ENCODE measurements around the gene GPSM1. TPM values are rescaled to one million over a fixed set of nuclear protein-coding genes. Genes with fewer than 3 reads are reported as not detected.

The GPSM1 gene
- total RNA-seq, 1 experiment from 2014 or later = 26.4 TPM

GRCh38 chr9:136391737-136392537 lies 64.6 kb downstream of the GPSM1 start:
- Histone ChIP-seq H3K36me3 (ENCODE audit: control insufficient read depth in 1 of 2, insufficient read depth in 2 of 2, low read length in 2 of 2) (peaks cover 50 to 66% of the 10 kb centered on the region in 2 experiments), H3K4me1 (ENCODE audit: control insufficient read depth in 1 of 2, insufficient read depth in 2 of 2, low read length in 2 of 2) (no peaks in the 10 kb centered on the region), H3K9me3 (ENCODE audit: control insufficient read depth in 1 of 2, insufficient read depth in 1 of 2, low read depth in 1 of 2, low read length in 2 of 2) (no peaks in the 10 kb centered on the region), H3K9me2 (ENCODE audit: insufficient read depth) (no peaks in the 10 kb centered on the region), H3K27me3 (ENCODE audit: insufficient read depth, low read length) (no peaks in the 10 kb centered on the region), H3K9ac (ENCODE audit: low read length) (no peak overlapping the region), H3K27ac (ENCODE audit: low read depth, low read length) (no peak overlapping the region), H4K20me1 (ENCODE audit: insufficient read depth) (no peaks in the 10 kb centered on the region), H3K79me2 (ENCODE audit: insufficient read depth, low read length) (peaks cover 33% of the 10 kb centered on the region; the same call in 1 of the 2 replicates), H3K4me3 (replicated peaks in 1 of 2; ENCODE audit: low read depth in 1 of 2, low read length in 2 of 2) (no peak overlapping the region), H3K4me2 (ENCODE audit: low read length) (no peak overlapping the region), H2AFZ (ENCODE audit: low read depth, low read length, poor library complexity, severe bottlenecking) (no peak overlapping the region)
- RAD21 ChIA-PET (ENCODE audit: low non-redundant PET in 1 of 2, low total read pairs in 2 of 2, uncharacterized antibody in 2 of 2, unreplicated experiment in 2 of 2) = no interaction called here
- CTCF ChIA-PET = no interaction called here
- no peak for DNase-seq (ENCODE audit: low read depth, low spot score)
- no TSS peak for BruUV-seq (replicated peaks)
- POLR2A ChIA-PET = no interaction called here
- intact Hi-C loops (cut with micrococcal nuclease) = no loop called here
- TF ChIP-seq POLR2AphosphoS5 (IDR thresholded peaks at IDR 0.05; ENCODE audit: low read depth, low read length) = no peak
- ATAC-seq = no peak

DNA sequence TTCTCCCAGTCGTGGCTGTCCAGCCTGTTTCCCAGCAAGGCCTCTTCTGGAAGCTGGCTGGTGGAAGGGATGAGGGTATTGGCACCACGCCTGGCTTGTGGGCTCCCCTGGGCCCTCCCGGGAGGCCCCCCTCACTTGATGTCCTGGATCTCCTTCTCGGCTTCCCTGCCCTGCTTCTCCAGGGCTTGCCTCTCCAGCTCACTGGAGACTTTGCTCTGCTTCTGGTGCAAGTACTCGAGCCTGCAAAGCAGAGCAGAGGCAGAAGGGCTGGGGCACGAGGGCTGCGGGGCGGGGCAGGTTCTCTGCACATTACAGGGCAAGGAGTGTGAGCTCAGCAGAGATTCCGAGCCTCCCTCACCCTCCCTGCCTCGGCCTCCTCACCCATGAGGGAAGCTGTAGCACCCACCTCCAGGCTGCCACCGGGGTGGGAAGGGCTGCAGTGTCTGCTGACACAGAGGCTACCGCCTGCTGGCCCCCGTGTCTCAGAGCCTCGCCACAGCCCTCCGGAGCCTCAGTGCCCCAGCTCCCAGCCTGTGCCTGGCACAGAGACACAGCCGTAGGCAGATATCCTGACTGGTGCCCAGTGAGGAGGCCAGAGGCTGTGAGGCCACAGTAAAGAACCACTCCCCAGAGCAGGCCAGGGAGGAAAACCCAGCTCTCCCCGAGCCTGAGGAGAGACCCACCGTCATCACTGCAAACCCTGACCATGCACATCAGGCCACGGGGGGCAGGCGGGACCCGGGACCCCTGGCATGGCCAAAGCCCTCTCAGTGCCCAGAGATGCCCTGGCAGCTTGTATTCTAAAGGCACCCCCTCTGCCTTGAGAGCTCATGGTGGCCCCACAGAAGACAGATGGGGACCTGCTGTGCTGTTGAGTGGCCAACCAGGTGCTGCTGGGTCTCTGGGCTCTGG lies 65.5 kb downstream of the GPSM1 start:
- Histone ChIP-seq H3K4me1 (ENCODE audit: control insufficient read depth in 1 of 2, insufficient read depth in 2 of 2, low read length in 2 of 2) (no peaks in the 10 kb centered on the region), H3K9me2 (ENCODE audit: insufficient read depth) (no peaks in the 10 kb centered on the region), H3K4me3 (replicated peaks in 1 of 2; ENCODE audit: low read depth in 1 of 2, low read length in 2 of 2) (no peak overlapping the region), H3K36me3 (ENCODE audit: control insufficient read depth in 1 of 2, insufficient read depth in 2 of 2, low read length in 2 of 2) (peaks cover 55 to 64% of the 10 kb centered on the region in 2 experiments), H3K9ac (ENCODE audit: low read length) (no peak overlapping the region), H2AFZ (ENCODE audit: low read depth, low read length, poor library complexity, severe bottlenecking) (no peak overlapping the region), H4K20me1 (ENCODE audit: insufficient read depth) (no peaks in the 10 kb centered on the region), H3K79me2 (ENCODE audit: insufficient read depth, low read length) (peaks cover 39% of the 10 kb centered on the region), H3K4me2 (ENCODE audit: low read length) (no peak overlapping the region), H3K27me3 (ENCODE audit: insufficient read depth, low read length) (no peaks in the 10 kb centered on the region), H3K9me3 (ENCODE audit: control insufficient read depth in 1 of 2, insufficient read depth in 1 of 2, low read depth in 1 of 2, low read length in 2 of 2) (no peaks in the 10 kb centered on the region), H3K27ac (ENCODE audit: low read depth, low read length) (no peak overlapping the region)
- DNase-seq (ENCODE audit: low read depth, low spot score) (no peak), ATAC-seq (no peak)
- BruUV-seq (replicated peaks) = no TSS peak
- TF ChIP-seq POLR2A (IDR thresholded peaks at IDR 0.05; ENCODE audit: borderline replicate concordance, extremely low read depth, insufficient read depth, insufficient read length) (no peak), SRF (IDR thresholded peaks at IDR 0.05; ENCODE audit: low read depth) (no peak), FOSL1 (IDR thresholded peaks at IDR 0.05; ENCODE audit: low read depth) (no peak), ELF1 (IDR thresholded peaks at IDR 0.05; ENCODE audit: borderline replicate concordance, low read depth) (no peak), ATF3 (IDR thresholded peaks at IDR 0.05) (no peak), SIN3A (IDR thresholded peaks at IDR 0.05; ENCODE audit: low read depth) (no peak), POLR2AphosphoS5 (IDR thresholded peaks at IDR 0.05; ENCODE audit: low read depth, low read length) (no peak), ZNF274 (IDR thresholded peaks at IDR 0.05; ENCODE audit: low read depth, low read length) (no peak), ZFX (IDR thresholded peaks at IDR 0.05) (no peak), YY1 (IDR thresholded peaks at IDR 0.05; ENCODE audit: extremely low read depth, insufficient replicate concordance, low read depth, low read length) (no peak), ZBTB33 (IDR thresholded peaks at IDR 0.05; ENCODE audit: extremely low read depth, insufficient replicate concordance, low read length) (no peak), JUND (IDR thresholded peaks at IDR 0.05) (no peak)
- ChIA-PET RAD21 (ENCODE audit: low non-redundant PET in 1 of 2, low total read pairs in 2 of 2, uncharacterized antibody in 2 of 2, unreplicated experiment in 2 of 2) (no interaction called here), CTCF (no interaction called here), POLR2A (no interaction called here)
- intact Hi-C loops (cut with micrococcal nuclease) = no loop called here

Data from HCT116 (cell line).